ENCODE measurements around the gene CYP2E1. TPM values are rescaled to one million over a fixed set of nuclear protein-coding genes. Genes with fewer than 3 reads are reported as not detected.
"Not testable (repeated sequence)": the region's sequence is repeated elsewhere in the genome, so short reads cannot be mapped to it uniquely, and the experiment has no call there.

The CYP2E1 gene
- total and polyA plus RNA-seq, 2 donors from 2014 or later = 2.9 to 3.4 TPM

- Histone ChIP-seq H3K4me3 (ENCODE audit: low read length in 3 of 3) (no peak overlapping the region), H3K9ac (ENCODE audit: low read length in 3 of 3) (no peak overlapping the region), H3K27ac (ENCODE audit: low read depth in 2 of 2, low read length in 2 of 2) (no peak overlapping the region), H3K36me3 (ENCODE audit: control insufficient read depth in 2 of 3, insufficient read depth in 3 of 3, low read length in 3 of 3) (no peaks in the 10 kb centered on the region), H3K9me3 (ENCODE audit: control insufficient read depth in 2 of 3, insufficient read depth in 1 of 3, low read length in 3 of 3) (peaks cover 0 to 16% (median 0%) of the 10 kb centered on the region in 3 donors), H3K4me1 (ENCODE audit: control insufficient read depth in 2 of 3, insufficient read depth in 2 of 3, low read depth in 1 of 3, low read length in 3 of 3) (no peaks in the 10 kb centered on the region), H3K27me3 (ENCODE audit: control insufficient read depth, insufficient read depth, low read length) (no peaks in the 10 kb centered on the region)
- intact Hi-C loops (cut with DNase I) = no loop called here
- DNase-seq (no peak), FAIRE-seq (no peak)
- no peak for TF ChIP-seq CTCF (IDR thresholded peaks at IDR 0.05; ENCODE audit: borderline replicate concordance, extremely low read depth, insufficient read depth)
Observed at GRCh38 chr10:133489816-133490588, 37.2 kb upstream of the CYP2E1 start.

DNA sequence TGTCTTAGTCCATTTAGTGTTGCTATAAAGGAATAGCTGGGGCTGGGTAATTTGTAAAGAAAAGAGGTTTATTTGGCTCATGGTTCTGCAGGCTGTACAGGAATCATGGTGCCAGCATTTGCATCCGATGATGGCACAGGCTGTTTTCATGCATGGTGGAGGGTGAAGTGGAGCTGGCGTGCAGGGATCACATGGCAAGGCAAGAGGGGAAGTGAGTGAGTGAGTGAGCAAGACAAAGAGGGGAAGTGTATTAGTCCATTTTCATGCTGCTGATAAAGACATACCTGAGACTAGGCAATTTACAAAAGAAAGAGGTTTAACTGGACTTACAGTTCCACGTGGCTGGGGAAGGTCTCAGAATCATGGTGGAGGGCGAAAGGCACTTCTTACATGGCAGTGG, 33.6 kb upstream of the CYP2E1 start:
- intact Hi-C loops (cut with DNase I); H3K9me3 ChIP-seq (ENCODE audit: control insufficient read depth in 2 of 3, insufficient read depth in 1 of 3, low read length in 3 of 3); H3K36me3 ChIP-seq (ENCODE audit: control insufficient read depth in 2 of 3, insufficient read depth in 3 of 3, low read length in 3 of 3); H3K9ac ChIP-seq (ENCODE audit: low read length in 3 of 3); H3K27me3 ChIP-seq (ENCODE audit: control insufficient read depth, insufficient read depth, low read length); H3K4me1 ChIP-seq (ENCODE audit: control insufficient read depth in 2 of 3, insufficient read depth in 2 of 3, low read depth in 1 of 3, low read length in 3 of 3); FAIRE-seq; H3K27ac ChIP-seq (ENCODE audit: low read depth in 2 of 2, low read length in 2 of 2); H3K4me3 ChIP-seq (ENCODE audit: low read length in 3 of 3); DNase-seq: not testable (repeated sequence)

DNA sequence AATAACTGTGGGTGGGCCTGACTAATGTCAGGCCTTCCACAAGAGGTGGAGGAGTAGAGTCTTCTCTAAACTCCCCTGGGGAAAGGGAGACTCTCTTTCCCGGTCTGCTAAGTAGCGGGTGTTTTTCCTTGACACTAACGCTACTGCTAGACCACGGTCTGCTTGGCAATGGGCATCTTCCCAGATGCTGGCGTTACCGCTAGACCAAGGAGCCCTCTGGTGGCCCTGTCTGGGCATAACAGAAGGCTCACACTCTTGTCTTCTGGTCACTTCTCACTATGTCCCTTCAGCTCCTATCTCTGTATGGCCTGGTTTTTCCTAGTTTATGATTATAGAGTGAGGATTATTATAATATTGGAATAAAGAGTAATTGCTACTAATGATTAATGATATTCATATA, 29.8 kb upstream of the CYP2E1 start:
- H3K4me3 ChIP-seq (ENCODE audit: low read length in 3 of 3); H3K27me3 ChIP-seq (ENCODE audit: control insufficient read depth, insufficient read depth, low read length); H3K36me3 ChIP-seq (ENCODE audit: control insufficient read depth in 2 of 3, insufficient read depth in 3 of 3, low read length in 3 of 3); H3K4me1 ChIP-seq (ENCODE audit: control insufficient read depth in 2 of 3, insufficient read depth in 2 of 3, low read depth in 1 of 3, low read length in 3 of 3); H3K27ac ChIP-seq (ENCODE audit: low read depth in 2 of 2, low read length in 2 of 2); FAIRE-seq; DNase-seq; H3K9me3 ChIP-seq (ENCODE audit: control insufficient read depth in 2 of 3, insufficient read depth in 1 of 3, low read length in 3 of 3); H3K9ac ChIP-seq (ENCODE audit: low read length in 3 of 3); intact Hi-C loops (cut with DNase I): not testable (repeated sequence)

- H3K27ac ChIP-seq (ENCODE audit: low read depth in 2 of 2, low read length in 2 of 2); H3K27me3 ChIP-seq (ENCODE audit: control insufficient read depth, insufficient read depth, low read length); H3K4me3 ChIP-seq (ENCODE audit: low read length in 3 of 3); FAIRE-seq; H3K9ac ChIP-seq (ENCODE audit: low read length in 3 of 3); DNase-seq; H3K9me3 ChIP-seq (ENCODE audit: control insufficient read depth in 2 of 3, insufficient read depth in 1 of 3, low read length in 3 of 3); H3K36me3 ChIP-seq (ENCODE audit: control insufficient read depth in 2 of 3, insufficient read depth in 3 of 3, low read length in 3 of 3); intact Hi-C loops (cut with DNase I); H3K4me1 ChIP-seq (ENCODE audit: control insufficient read depth in 2 of 3, insufficient read depth in 2 of 3, low read depth in 1 of 3, low read length in 3 of 3): not testable (repeated sequence)
Observed at GRCh38 chr10:133499176-133499575, 28.0 kb upstream of the CYP2E1 start.

GRCh38 chr10:133500897-133501296, 26.3 kb upstream of the CYP2E1 start:
- intact Hi-C loops (cut with DNase I); H3K27me3 ChIP-seq (ENCODE audit: control insufficient read depth, insufficient read depth, low read length): not testable (repeated sequence)

More at GRCh38 chr10:133500897-133501296, 26.3 kb upstream of the CYP2E1 start:
- H3K4me3 ChIP-seq (ENCODE audit: low read length in 3 of 3); H3K9me3 ChIP-seq (ENCODE audit: control insufficient read depth in 2 of 3, insufficient read depth in 1 of 3, low read length in 3 of 3); H3K9ac ChIP-seq (ENCODE audit: low read length in 3 of 3); FAIRE-seq; H3K36me3 ChIP-seq (ENCODE audit: control insufficient read depth in 2 of 3, insufficient read depth in 3 of 3, low read length in 3 of 3); H3K27ac ChIP-seq (ENCODE audit: low read depth in 2 of 2, low read length in 2 of 2); DNase-seq; H3K4me1 ChIP-seq (ENCODE audit: control insufficient read depth in 2 of 3, insufficient read depth in 2 of 3, low read depth in 1 of 3, low read length in 3 of 3): not testable (repeated sequence)

Data from kidney (tissue), 14 donors.